ENCODE measurements around the gene AP4B1. TPM values are rescaled to one million over a fixed set of nuclear protein-coding genes. Genes with fewer than 3 reads are reported as not detected.

AP4B1 gene
- total and polyA plus RNA-seq, 9 of the 15 experiments (the other 6 are each of a cell fraction or from before 2014, with no cell fraction given): 15.8 to 36.5 (median 24.6) TPM

GRCh38 chr1:113904674-113905434 lies at the start of gene AP4B1, which contains the start of gene DCLRE1B (continued):
- TF ChIP-seq RCOR1 (IDR thresholded peaks at IDR 0.05; ENCODE audit: borderline replicate concordance in 1 of 2, low read depth in 2 of 2, low read length in 2 of 2) (peak; percentile 81 to 89; a peak in 3 of 4 replicates), ZNF347 (CRISPR knock-in tag; IDR thresholded peaks at IDR 0.05; ENCODE audit: low read depth) (no peak), ZNF830 (CRISPR knock-in tag; IDR thresholded peaks at IDR 0.05) (no peak), MEIS2 (IDR thresholded peaks at IDR 0.05; ENCODE audit: partially characterized antibody) (peak; percentile 75), PRDM10 (IDR thresholded peaks at IDR 0.05; ENCODE audit: partially characterized antibody) (peak; percentile 79), ZNF695 (CRISPR knock-in tag; IDR thresholded peaks at IDR 0.05) (no peak), JUN (IDR thresholded peaks at IDR 0.05; ENCODE audit: borderline replicate concordance, low read depth, low read length) (peak; percentile 64), JUN (CRISPR knock-in tag; IDR thresholded peaks at IDR 0.05; ENCODE audit: borderline replicate concordance) (peak; percentile 40; the same call in 1 of the 2 replicates), HLTF (IDR thresholded peaks at IDR 0.05) (peak; percentile 88; the same call in 1 of the 2 replicates), ZBTB7A (IDR thresholded peaks at IDR 0.05; ENCODE audit: borderline replicate concordance, control insufficient read depth, low read depth, low read length) (peak; percentile 74), PCBP1 (IDR thresholded peaks at IDR 0.05; ENCODE audit: low read depth, low read length, poor library complexity, severe bottlenecking) (peak; percentile 89), SIN3B (IDR thresholded peaks at IDR 0.05; ENCODE audit: low read depth) (peak; percentile 60), PHTF2 (CRISPR knock-in tag; IDR thresholded peaks at IDR 0.05) (peak; percentile 11; the same call in 1 of the 2 replicates), ERF (CRISPR knock-in tag; IDR thresholded peaks at IDR 0.05) (no peak), LCOR (CRISPR knock-in tag; IDR thresholded peaks at IDR 0.05) (peak; percentile 99), ZBTB1 (CRISPR knock-in tag; IDR thresholded peaks at IDR 0.05; ENCODE audit: borderline replicate concordance, low read depth) (peak; percentile 71; the same call in 1 of the 2 replicates), SAFB2 (IDR thresholded peaks at IDR 0.05; ENCODE audit: borderline replicate concordance, low read depth, low read length, severe bottlenecking) (no peak)
- TF ChIP-seq, protein P1, sequence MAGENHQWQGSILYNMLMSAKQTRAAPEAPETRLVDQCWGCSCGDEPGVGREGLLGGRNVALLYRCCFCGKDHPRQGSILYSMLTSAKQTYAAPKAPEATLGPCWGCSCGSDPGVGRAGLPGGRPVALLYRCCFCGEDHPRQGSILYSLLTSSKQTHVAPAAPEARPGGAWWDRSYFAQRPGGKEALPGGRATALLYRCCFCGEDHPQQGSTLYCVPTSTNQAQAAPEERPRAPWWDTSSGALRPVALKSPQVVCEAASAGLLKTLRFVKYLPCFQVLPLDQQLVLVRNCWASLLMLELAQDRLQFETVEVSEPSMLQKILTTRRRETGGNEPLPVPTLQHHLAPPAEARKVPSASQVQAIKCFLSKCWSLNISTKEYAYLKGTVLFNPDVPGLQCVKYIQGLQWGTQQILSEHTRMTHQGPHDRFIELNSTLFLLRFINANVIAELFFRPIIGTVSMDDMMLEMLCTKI (IDR thresholded peaks at IDR 0.05; ENCODE audit: partially characterized antibody): no peak
- TF ChIP-seq, protein P2, sequence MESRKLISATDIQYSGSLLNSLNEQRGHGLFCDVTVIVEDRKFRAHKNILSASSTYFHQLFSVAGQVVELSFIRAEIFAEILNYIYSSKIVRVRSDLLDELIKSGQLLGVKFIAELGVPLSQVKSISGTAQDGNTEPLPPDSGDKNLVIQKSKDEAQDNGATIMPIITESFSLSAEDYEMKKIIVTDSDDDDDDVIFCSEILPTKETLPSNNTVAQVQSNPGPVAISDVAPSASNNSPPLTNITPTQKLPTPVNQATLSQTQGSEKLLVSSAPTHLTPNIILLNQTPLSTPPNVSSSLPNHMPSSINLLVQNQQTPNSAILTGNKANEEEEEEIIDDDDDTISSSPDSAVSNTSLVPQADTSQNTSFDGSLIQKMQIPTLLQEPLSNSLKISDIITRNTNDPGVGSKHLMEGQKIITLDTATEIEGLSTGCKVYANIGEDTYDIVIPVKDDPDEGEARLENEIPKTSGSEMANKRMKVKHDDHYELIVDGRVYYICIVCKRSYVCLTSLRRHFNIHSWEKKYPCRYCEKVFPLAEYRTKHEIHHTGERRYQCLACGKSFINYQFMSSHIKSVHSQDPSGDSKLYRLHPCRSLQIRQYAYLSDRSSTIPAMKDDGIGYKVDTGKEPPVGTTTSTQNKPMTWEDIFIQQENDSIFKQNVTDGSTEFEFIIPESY (CRISPR knock-in tag; IDR thresholded peaks at IDR 0.05): peak; percentile 89

Data from K562 (cell line).